HepG2 (cell line): Measurements from ENCODE around the gene INKA2. TPM values are rescaled to one million over a fixed set of nuclear protein-coding genes. Genes with fewer than 3 reads are reported as not detected.
A peak's percentile ranks its signal among the peaks of the same experiment; 100 is the strongest.

ENCODE experiments used
- ATAC-seq: fragments of 200-7000 bp; cut with Tn5 transposase; 3 replicates; pipeline ENCODE4 v1.9.1; 2020; ENCODE audit warnings: mild to moderate bottlenecking, moderate library complexity
- BruUV-seq: library from RNA; stranded (reverse); fragments of 400-500 nt; replicated peaks from 2 replicates; lab custom pipeline; 2021; lab: Mats Ljungman, UMichigan
- CTCF ChIA-PET: fragments of 300-600 bp; formaldehyde crosslinking; extraction: SDS; loops from one replicate; lab custom pipeline; 2021; ENCODE audit warnings: low total read pairs, inconsistent platforms, low intra/inter-chr PET ratio; lab: Yijun Ruan, JAX
- POLR2A ChIA-PET: fragments of 350-600 bp; sonication (Branson Sonifier 250); formaldehyde crosslinking; loops from one replicate; lab custom pipeline; 2020; ENCODE audit warnings: antibody characterized with exemption, inconsistent platforms; lab: Yijun Ruan, JAX
- DNase-seq: peaks from one replicate; pipeline ENCODE4 v3.0.0-alpha.2; 2015; ENCODE audit warnings: low spot score
- FAIRE-seq: peaks from 3 replicates; lab custom pipeline; 2011; peaks lifted over from hg19 to GRCh38; lab: Jason Lieb, UNC
- H2AFZ ChIP-seq: one replicate; pipeline ENCODE4 v1.6.1; 2011; ENCODE audit warnings: low read length, inconsistent platforms
- H3K27ac ChIP-seq: fragments of 300-600 bp; 3 replicates; pipeline ENCODE4 v1.8.0; 2011; ENCODE audit warnings: mixed run types, mild to moderate bottlenecking, mixed read lengths, low read length, inconsistent platforms; ENCODE audit not compliant: insufficient read depth; ENCODE audit errors: extremely low read length
- H3K27me3 ChIP-seq, 2 experiments: fragments of 200-600 bp in 1 of 2; 2 replicates in 1 of 2; 3 replicates in 1 of 2; pipeline versions ENCODE4 v1.6.0 to v1.8.0; 2011; ENCODE audit warnings: low read length in 2 of 2, mild to moderate bottlenecking in 2 of 2, moderate library complexity in 2 of 2, inconsistent platforms in 1 of 2; ENCODE audit not compliant: insufficient read depth in 2 of 2, control insufficient read depth in 1 of 2
- H3K36me3 ChIP-seq, 2 experiments: fragments of 200-600 bp in 1 of 2; replicated peaks in 1 of 2; 2 replicates in 1 of 2; 3 replicates in 1 of 2; pipeline versions ENCODE4 v1.5.1 to v1.8.0; 2011; ENCODE audit warnings: low read length in 2 of 2, inconsistent platforms in 1 of 2; ENCODE audit not compliant: insufficient read depth in 2 of 2, control insufficient read depth in 1 of 2
- H3K4me1 ChIP-seq: 2 replicates; pipeline ENCODE4 v1.5.1; 2012; ENCODE audit warnings: low read length, inconsistent platforms; ENCODE audit not compliant: insufficient read depth
- H3K4me2 ChIP-seq: 2 replicates; pipeline ENCODE4 v1.6.0; 2011; ENCODE audit warnings: low read depth, low read length, inconsistent platforms
- H3K4me3 ChIP-seq, 3 experiments: fragments of 200-600 bp in 1 of 3; sonication (generic), shearing (Covaris generic) in 1 of 3; replicated peaks in 1 of 3; 2 replicates each; pipeline ENCODE4 v1.5.1; 2011 to 2016; ENCODE audit warnings: low read length in 3 of 3, inconsistent platforms in 2 of 3, low read depth in 2 of 3, mild to moderate bottlenecking in 2 of 3, control low read depth in 1 of 3, mixed read lengths in 1 of 3; ENCODE audit not compliant: insufficient read depth in 1 of 3
- H3K79me2 ChIP-seq: one replicate; pipeline ENCODE4 v1.6.1; 2011; ENCODE audit warnings: low read length, inconsistent platforms; ENCODE audit not compliant: insufficient read depth
- H3K9ac ChIP-seq: 2 replicates; pipeline ENCODE4 v1.6.0; 2011; ENCODE audit warnings: mild to moderate bottlenecking, low read depth, low read length, inconsistent platforms; ENCODE audit not compliant: insufficient read depth
- H3K9me3 ChIP-seq: 2 replicates; pipeline ENCODE4 v1.5.1; 2012; ENCODE audit warnings: mild to moderate bottlenecking, low read length
- H4K20me1 ChIP-seq: 2 replicates; pipeline ENCODE4 v1.6.0; 2011; ENCODE audit warnings: inconsistent platforms, mild to moderate bottlenecking, low read length, moderate library complexity; ENCODE audit not compliant: insufficient read depth
- CCDC6 ChIP-seq: sonication (generic); formaldehyde crosslinking; IDR thresholded peaks from 2 replicates; pipeline ENCODE4 v1.8.1; 2022; ENCODE audit warnings: mild to moderate bottlenecking, missing genetic modification reagents, moderate library complexity
- HMGXB4 ChIP-seq, 2 experiments: sonication (generic) in 1 of 2; formaldehyde crosslinking in 1 of 2; IDR thresholded peaks; 2 replicates each; pipeline versions ENCODE4 v1.4.0 to v1.6.1; 2018 to 2020; ENCODE audit warnings: missing genetic modification reagents in 2 of 2, borderline replicate concordance in 1 of 2, low read depth in 1 of 2, mild to moderate bottlenecking in 1 of 2, missing biosample characterization in 1 of 2
- KDM1A ChIP-seq: IDR thresholded peaks from 2 replicates; pipeline ENCODE4 v1.6.1; 2016; ENCODE audit warnings: missing compliant biosample characterization
- PAF1 ChIP-seq: IDR thresholded peaks from 2 replicates; pipeline ENCODE4 v1.6.1; 2016; ENCODE audit warnings: missing genetic modification reagents, missing compliant biosample characterization
- REXO4 ChIP-seq: sonication (generic); formaldehyde crosslinking; IDR thresholded peaks from 2 replicates; pipeline ENCODE4 v1.8.0; 2022; ENCODE audit warnings: missing genetic modification reagents, mild to moderate bottlenecking, borderline replicate concordance
- SP4 ChIP-seq: sonication (generic); formaldehyde crosslinking; IDR thresholded peaks from 2 replicates; pipeline ENCODE4 v1.8.1; 2023; ENCODE audit warnings: mild to moderate bottlenecking, missing genetic modification reagents
- ZNF749 ChIP-seq: sonication (generic); formaldehyde crosslinking; IDR thresholded peaks from 2 replicates; pipeline ENCODE4 v1.8.0; 2022; ENCODE audit warnings: mild to moderate bottlenecking, missing genetic modification reagents, moderate library complexity, borderline replicate concordance
- ZXDC ChIP-seq: sonication (generic); formaldehyde crosslinking; IDR thresholded peaks from 2 replicates; pipeline ENCODE4 v1.5.0; 2020; ENCODE audit warnings: mild to moderate bottlenecking, missing genetic modification reagents
- whole genome bisulfite sequencing: methylation state at CpG from one replicate; pipeline ENCODE4 v1.1.6; 2017; ENCODE audit warnings: low lambda C conversion rate; 5-methylcytosine and 5-hydroxymethylcytosine counted together
- in situ Hi-C: cut with HindIII; loops from 2 replicates; pipeline ENCODE4 v1.10.0; 2017; ENCODE audit warnings: low pct_unique_long_range_greater_than_20kb; ENCODE audit not compliant: extremely low pct_ligation_motif_present
- intact Hi-C: fragments of 100-400 bp; cut with micrococcal nuclease; formaldehyde crosslinking; loops from one replicate; pipeline ENCODE4 v1.10.0; 2022; ENCODE audit not compliant: unreplicated experiment
- polyA plus RNA-seq, 8 experiments: library from polyadenylated mRNA; depleted of rRNA in 3 of 8; stranded (reverse) in 7 of 8; unstranded in 1 of 8; fragments of >200 nt; fragmentation: Illumina TruSeq in 4 of 8; extraction: Trizol in 4 of 8; gene quantifications; 2 replicates each; pipeline versions ENCODE4 v1.2.1 to v1.2.3, GENCODE V29; 2011 to 2016; ENCODE audit warnings: low read depth in 4 of 8, missing spikeins in 1 of 8, mixed read lengths in 1 of 8; ENCODE audit not compliant: insufficient read depth in 1 of 8
- total RNA-seq, 5 experiments: library from RNA; depleted of rRNA; stranded (reverse); fragments of >200 nt; fragmentation: Illumina TruSeq; extraction: Trizol; gene quantifications; 2 replicates each; pipeline ENCODE4 v1.2.3, GENCODE V29; 2016; ENCODE audit warnings: low read depth in 1 of 5

Gene INKA2
- total and polyA plus RNA-seq, 2 of the 13 experiments (the other 11 are each of a cell fraction or from before 2014, with no cell fraction given): 2.6 to 4.6 TPM

- Histone ChIP-seq H3K9ac (peak overlapping the region; percentile 68), H3K4me1 (peaks cover 90% of the 10 kb centered on the region), H3K27me3 (no peaks in the 10 kb centered on the region), H3K79me2 (peaks cover 18% of the 10 kb centered on the region), H2AFZ (no peak overlapping the region), H3K4me2 (no peak overlapping the region), H3K4me3 (no peak overlapping the region), H4K20me1 (no peaks in the 10 kb centered on the region), H3K9me3 (no peaks in the 10 kb centered on the region), H3K36me3 (no peaks in the 10 kb centered on the region), H3K27ac (peak overlapping the region; percentile 82)
- DNase-seq: no peak
- CTCF ChIA-PET: no interaction called here
- WGBS: 97% methylated on average over 3 of the region's 3 CpGs
- intact Hi-C loops: no loop called here
- POLR2A ChIA-PET: interaction anchor here (0.6 kb wide), 1 partner anchor 25 kb away, joined by 3 read pairs; no protein-coding TSS in a partner anchor
- FAIRE-seq: no peak
- no TSS peak for BruUV-seq
- TF ChIP-seq ZXDC (CRISPR knock-in tag): no peak
- no peak for TF ChIP-seq REXO4 (CRISPR knock-in tag)
- TF ChIP-seq ZNF749 (CRISPR knock-in tag): no peak
- TF ChIP-seq PAF1 (CRISPR knock-in tag): no peak
- in situ Hi-C loops: no loop called here
- no peak for ATAC-seq
Measured at GRCh38 chr1:111734426-111734825, 4.8 kb downstream of the INKA2 start.

- DNase-seq (no peak), FAIRE-seq (no peak)
- intact Hi-C loops: no loop called here
Measured at GRCh38 chr1:111733992-111734341, 5.2 kb downstream of the INKA2 start.

More at GRCh38 chr1:111733992-111734341, 5.2 kb downstream of the INKA2 start:
- peak overlapping the region in 1 of 3 experiments; percentile 43; a peak in 1 of 6 replicates for H3K4me3 ChIP-seq
- no peaks in the 10 kb centered on the region for H4K20me1 ChIP-seq
- H3K9ac ChIP-seq: peak overlapping the region; percentile 68
- CTCF ChIA-PET: no interaction called here
- H3K27ac ChIP-seq: peak overlapping the region; percentile 82
- POLR2A ChIA-PET: interaction anchor here (0.6 kb wide), 1 partner anchor 26 kb away, joined by 3 read pairs; no protein-coding TSS in a partner anchor
- peaks cover 18% of the 10 kb centered on the region for H3K79me2 ChIP-seq
- no peaks in the 10 kb centered on the region for H3K27me3 ChIP-seq
- no peak for ATAC-seq
- 73% methylated on average over 5 of the region's 5 CpGs for WGBS
- no peaks in the 10 kb centered on the region for H3K9me3 ChIP-seq
- no peak overlapping the region for H2AFZ ChIP-seq
- H3K4me2 ChIP-seq: peak overlapping the region; percentile 55
- TF ChIP-seq CCDC6 (0 out of 2 replicates have a peak, but pooled peaks have one; percentile 7), KDM1A (CRISPR knock-in tag) (no peak), HMGXB4 (CRISPR knock-in tag; IDR thresholded peaks at IDR 0.05; ENCODE audit: borderline replicate concordance in 1 of 2, low read depth in 1 of 2) (0 out of 4 replicates have a peak, but pooled peaks of 1 of the 2 experiments have one; percentile 12), SP4 (CRISPR knock-in tag) (0 out of 2 replicates have a peak, but pooled peaks have one; percentile 23)
- TF ChIP-seq, all 625 proteins: peak for 3
- Histone ChIP-seq H3K4me1 (peaks cover 90% of the 10 kb centered on the region), H3K36me3 (no peaks in the 10 kb centered on the region)
- no TSS peak for BruUV-seq
- in situ Hi-C loops: no loop called here
